GM12874 (cell line): Measurements from ENCODE around the gene USP48.

Experiments
- TF ChIP-seq, protein P1 (sequence below): IDR thresholded peaks from 2 replicates; pipeline ENCODE4 v1.5.1; 2011; ENCODE audit warnings: low read depth, mild to moderate bottlenecking, control low read depth, low read length, moderate library complexity; ENCODE audit not compliant: insufficient read depth

USP48 gene

DNA sequence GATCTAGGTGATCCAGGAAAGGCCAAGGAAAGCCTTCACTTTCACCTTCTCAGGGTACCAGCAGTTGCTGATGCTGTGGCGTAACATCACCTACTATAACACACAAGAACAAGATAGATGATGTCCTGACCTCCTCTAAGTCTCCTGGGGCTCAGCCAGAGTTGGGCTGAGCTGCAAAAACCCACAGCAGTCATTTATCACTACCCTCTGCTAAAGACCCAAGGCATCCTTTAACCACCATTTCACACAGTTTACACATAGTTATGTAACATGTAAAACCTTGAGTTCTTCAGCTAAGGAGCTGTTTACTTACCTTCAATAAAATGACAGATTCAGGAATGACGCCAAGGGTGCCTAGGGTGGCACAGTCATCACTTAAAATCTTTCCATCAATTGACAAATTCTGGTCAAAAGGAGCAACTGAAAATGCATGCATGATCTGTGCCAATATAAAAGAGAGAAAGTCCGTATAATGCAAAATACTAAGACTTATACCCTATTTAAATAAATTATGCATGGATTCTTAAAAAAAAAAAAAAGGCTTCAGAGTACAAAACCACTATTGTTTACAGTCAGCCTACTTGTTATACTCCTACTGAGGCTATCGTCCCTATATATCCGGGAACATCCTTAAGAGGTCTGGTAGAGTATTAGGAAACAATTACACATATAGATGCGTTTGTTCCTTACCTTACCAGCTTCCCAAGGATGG, 93.1 kb downstream of the USP48 start:
- TF ChIP-seq, protein P1, sequence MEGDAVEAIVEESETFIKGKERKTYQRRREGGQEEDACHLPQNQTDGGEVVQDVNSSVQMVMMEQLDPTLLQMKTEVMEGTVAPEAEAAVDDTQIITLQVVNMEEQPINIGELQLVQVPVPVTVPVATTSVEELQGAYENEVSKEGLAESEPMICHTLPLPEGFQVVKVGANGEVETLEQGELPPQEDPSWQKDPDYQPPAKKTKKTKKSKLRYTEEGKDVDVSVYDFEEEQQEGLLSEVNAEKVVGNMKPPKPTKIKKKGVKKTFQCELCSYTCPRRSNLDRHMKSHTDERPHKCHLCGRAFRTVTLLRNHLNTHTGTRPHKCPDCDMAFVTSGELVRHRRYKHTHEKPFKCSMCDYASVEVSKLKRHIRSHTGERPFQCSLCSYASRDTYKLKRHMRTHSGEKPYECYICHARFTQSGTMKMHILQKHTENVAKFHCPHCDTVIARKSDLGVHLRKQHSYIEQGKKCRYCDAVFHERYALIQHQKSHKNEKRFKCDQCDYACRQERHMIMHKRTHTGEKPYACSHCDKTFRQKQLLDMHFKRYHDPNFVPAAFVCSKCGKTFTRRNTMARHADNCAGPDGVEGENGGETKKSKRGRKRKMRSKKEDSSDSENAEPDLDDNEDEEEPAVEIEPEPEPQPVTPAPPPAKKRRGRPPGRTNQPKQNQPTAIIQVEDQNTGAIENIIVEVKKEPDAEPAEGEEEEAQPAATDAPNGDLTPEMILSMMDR = no peak

DNA sequence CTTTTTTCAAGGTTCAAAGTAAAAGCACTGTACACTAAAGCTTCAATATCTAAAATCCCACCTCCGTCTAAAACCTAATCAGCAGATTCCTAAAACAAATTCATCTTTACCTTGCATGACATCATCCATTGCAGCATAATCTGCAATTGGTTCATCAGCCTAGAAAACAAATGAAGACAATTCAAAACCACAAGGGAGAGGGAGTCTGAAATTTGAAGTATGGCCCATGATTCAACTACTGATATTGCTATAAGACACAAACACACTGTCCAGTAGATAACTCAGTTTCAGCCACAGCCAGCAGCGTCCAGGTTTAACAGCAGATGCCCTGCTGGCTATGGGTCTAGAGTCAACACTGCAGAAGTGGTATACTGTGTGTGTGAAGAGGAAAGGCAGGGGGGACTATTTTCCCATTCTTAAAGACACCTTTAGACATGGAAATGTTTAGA, 95.8 kb downstream of the USP48 start:
- TF ChIP-seq, protein P1 = no peak

DNA sequence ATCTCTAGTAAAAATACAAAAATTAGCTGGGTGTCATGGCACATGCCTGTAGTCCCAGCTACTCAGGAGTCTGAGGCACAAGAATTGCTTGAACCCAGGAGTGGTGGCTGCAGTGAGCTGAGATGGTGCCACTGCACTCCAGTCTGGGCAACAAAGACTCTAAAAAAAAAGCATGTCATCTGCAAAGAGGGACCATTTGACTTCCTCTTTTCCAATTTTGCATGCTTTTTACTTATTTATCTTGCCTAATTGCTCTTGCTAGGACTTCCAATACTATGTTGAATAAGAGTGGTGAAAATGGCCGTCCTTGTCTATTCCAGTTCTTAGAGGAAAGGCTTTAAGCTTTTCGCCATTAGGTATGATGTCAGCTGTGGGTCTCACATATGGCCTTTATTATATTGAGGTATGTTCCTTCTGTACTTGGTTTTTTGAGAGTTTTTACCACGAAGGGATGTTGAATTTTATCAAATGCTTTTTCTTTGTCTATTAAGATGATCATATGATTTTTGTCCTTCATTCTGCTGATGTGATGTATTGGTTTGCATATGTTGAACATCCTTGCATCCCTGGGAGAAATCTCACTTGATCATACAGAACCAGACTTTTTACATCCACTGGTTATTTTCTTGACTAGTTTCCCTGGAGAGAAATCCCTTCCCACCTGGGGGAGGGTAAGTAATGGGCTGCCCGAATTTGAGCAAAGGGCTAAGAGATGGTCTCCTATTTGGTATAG, 96.8 kb downstream of the USP48 start:
- TF ChIP-seq, protein P1 = no peak

DNA sequence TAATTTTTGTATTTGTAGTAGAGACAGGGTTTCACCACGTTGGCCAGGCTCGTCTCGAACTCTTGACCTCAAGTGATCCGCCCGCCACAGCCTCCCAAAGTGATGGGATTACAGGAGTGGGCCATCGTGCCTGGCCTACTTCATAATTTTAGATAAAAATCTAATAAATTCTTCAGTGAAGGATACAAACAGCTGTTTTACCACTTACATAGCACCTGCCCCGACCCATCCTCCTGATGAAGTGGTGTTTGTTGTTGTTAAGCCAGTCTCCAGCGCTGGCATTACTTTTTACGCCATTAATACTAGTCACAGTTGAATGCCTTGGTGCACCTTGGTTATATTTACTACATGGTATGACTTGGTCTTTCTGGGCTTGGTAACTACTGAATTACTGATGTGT, 101.5 kb downstream of the USP48 start:
- TF ChIP-seq, protein P1 = no peak

DNA sequence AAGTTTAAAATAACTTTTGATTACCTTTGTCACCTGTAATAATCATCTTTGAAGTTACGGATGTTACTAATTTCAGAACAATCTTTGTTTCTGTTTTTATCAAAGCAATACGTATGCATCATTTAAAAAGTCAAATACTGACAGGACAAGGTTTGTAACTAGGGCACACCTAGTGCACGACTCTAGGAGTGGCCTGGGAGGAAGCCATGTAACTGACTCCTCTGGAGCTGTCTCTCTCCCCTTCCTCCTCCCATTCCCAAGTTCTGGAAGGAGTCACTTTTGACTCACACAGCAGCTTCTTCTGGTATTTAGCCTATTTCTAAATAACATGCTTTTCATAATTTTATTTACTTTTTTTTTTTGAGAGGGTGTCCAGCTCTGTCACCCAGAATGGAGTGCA, 102.0 kb downstream of the USP48 start:
- TF ChIP-seq, protein P1 = no peak

DNA sequence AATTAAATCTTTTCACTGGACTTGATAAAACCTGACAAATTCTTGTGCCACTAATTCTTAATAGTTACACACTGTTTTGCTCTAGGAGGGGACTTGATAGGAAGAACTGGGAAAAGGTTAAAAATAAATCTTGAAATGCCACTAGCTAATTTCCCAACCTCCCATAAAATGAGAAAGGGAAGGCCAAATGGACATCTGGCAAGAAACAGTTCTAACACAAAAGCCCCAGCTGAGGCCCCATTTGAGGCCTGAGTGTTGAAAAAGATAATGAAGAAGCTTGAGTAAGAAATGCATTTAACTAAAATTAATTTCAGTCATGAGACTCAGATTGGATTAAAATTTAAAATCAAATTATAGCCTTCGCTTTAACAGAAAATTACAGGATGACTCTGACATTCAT, 102.6 kb downstream of the USP48 start:
- TF ChIP-seq, protein P1 = no peak

DNA sequence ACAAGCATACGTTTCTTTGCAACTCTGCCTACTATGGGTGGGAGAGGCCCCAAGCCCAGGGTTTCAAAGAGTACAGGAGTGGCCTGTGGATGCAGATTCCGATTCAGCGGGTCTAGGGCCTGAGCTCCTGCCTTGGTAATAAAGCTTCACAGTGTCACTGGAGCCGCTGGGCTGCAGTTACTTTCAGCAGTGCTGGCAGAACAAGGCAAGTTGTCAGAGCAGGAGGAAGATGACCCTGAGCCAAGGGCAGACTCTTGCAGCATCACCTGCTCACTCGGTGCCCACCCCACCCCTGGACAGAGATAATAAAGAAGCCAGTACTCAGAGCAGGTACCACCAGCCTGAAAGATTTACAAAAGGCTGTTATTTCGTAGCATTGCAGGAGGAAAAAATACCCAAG, 105.8 kb downstream of the USP48 start:
- TF ChIP-seq, protein P1 = no peak
